Neural progenitor cell (in vitro differentiated cells): Measurements from ENCODE around the gene TEAD1.

Experiments used
- EZH2 ChIP-seq: fragments of 200-600 bp; sonication (generic); IDR thresholded peaks from 2 replicates; pipeline ENCODE4 v1.6.1; 2017; ENCODE audit warnings: antibody characterized with exemption, mild to moderate bottlenecking, moderate library complexity
- TF ChIP-seq, protein P1 (sequence below): fragments of 200-600 bp; sonication (generic); IDR thresholded peaks from 2 replicates; pipeline ENCODE4 v1.5.1; 2017; ENCODE audit warnings: antibody characterized with exemption, mild to moderate bottlenecking

DNA sequence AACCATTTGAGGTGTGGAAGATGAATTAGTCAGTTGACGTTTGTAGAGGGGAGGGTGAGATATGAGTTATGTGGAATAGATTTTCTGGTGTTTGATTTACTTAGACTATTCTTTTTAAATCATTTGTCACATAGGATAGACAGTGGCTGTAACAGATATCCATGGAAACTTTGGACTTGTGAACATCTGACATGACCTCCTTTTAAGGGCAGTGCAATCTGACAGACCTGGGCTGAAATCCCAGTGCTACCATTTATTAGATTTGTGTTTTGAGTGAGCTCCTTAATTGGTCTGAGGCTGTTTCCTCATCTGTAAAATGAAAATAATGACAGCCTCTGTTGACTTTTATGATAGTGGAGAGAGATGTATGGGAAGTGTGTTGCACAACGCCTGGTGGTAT, 159.9 kb downstream of the TEAD1 start:
- no peak for TF ChIP-seq EZH2
- TF ChIP-seq, protein P1, sequence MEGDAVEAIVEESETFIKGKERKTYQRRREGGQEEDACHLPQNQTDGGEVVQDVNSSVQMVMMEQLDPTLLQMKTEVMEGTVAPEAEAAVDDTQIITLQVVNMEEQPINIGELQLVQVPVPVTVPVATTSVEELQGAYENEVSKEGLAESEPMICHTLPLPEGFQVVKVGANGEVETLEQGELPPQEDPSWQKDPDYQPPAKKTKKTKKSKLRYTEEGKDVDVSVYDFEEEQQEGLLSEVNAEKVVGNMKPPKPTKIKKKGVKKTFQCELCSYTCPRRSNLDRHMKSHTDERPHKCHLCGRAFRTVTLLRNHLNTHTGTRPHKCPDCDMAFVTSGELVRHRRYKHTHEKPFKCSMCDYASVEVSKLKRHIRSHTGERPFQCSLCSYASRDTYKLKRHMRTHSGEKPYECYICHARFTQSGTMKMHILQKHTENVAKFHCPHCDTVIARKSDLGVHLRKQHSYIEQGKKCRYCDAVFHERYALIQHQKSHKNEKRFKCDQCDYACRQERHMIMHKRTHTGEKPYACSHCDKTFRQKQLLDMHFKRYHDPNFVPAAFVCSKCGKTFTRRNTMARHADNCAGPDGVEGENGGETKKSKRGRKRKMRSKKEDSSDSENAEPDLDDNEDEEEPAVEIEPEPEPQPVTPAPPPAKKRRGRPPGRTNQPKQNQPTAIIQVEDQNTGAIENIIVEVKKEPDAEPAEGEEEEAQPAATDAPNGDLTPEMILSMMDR, result no peak
